Breast epithelium (tissue), 4 donors: ENCODE measurements around the gene KRT8. TPM values are rescaled to one million over a fixed set of nuclear protein-coding genes. Genes with fewer than 3 reads are reported as not detected.

Source experiments
- DNase-seq, 2 donors: peaks; one replicate each; pipeline ENCODE4 v3.0.0-alpha.2; 2019; ENCODE audit warnings: low spot score in 2 of 2
- H3K27ac ChIP-seq, 2 donors: fragments of 200-600 bp; sonication (generic) in 1 of 2; one replicate each; pipeline ENCODE4 v1.5.1; 2016 to 2019; ENCODE audit warnings: mild to moderate bottlenecking in 1 of 2
- H3K27me3 ChIP-seq, 2 donors: fragments of 200-600 bp; sonication (generic) in 1 of 2; one replicate each; pipeline versions ENCODE4 v1.5.1 to v1.6.0; 2017 to 2019; ENCODE audit warnings: control low read depth in 1 of 2, mild to moderate bottlenecking in 1 of 2
- H3K36me3 ChIP-seq: fragments of 200-600 bp; one replicate; pipeline ENCODE4 v1.5.1; 2019
- H3K4me1 ChIP-seq, 2 donors: fragments of 200-600 bp; sonication (generic); one replicate each; pipeline ENCODE4 v1.5.1; 2016 to 2019; ENCODE audit warnings: control low read depth in 1 of 2
- H3K4me3 ChIP-seq, 3 donors: fragments of 200-600 bp; sonication (generic); 1 replicate in 2 of 3; 2 replicates in 1 of 3; pipeline ENCODE4 v1.5.1; 2016 to 2019; ENCODE audit warnings: mild to moderate bottlenecking in 3 of 3, moderate library complexity in 2 of 3
- H3K9me3 ChIP-seq, 2 donors: fragments of 200-600 bp; sonication (generic) in 1 of 2; one replicate each; pipeline ENCODE4 v1.5.1; 2016 to 2019; ENCODE audit warnings: control low read depth in 1 of 2
- POLR2A ChIP-seq: fragments of 450-650 bp; IDR thresholded peaks from one replicate; pipeline ENCODE4 v1.6.1; 2016; ENCODE audit warnings: antibody characterized with exemption, mild to moderate bottlenecking, moderate library complexity
- POLR2AphosphoS5 ChIP-seq, 3 donors: sonication (generic); formaldehyde crosslinking; IDR thresholded peaks; one replicate each; pipeline ENCODE4 v1.6.1; 2017; ENCODE audit warnings: antibody characterized with exemption in 3 of 3
- intact Hi-C: fragments of 100-400 bp; cut with DNase I; formaldehyde crosslinking; loops from one replicate; pipeline ENCODE4 v1.15.1; 2023; ENCODE audit warnings: low total_unique reads
- total RNA-seq, 3 donors: library from RNA; depleted of rRNA; stranded (reverse); fragments of >200 nt; gene quantifications; one replicate each; pipeline ENCODE4 v1.1.0, GENCODE V29; 2016
- TF ChIP-seq, protein P1 (sequence below), 3 donors: fragments of 450-650 bp; IDR thresholded peaks; one replicate each; pipeline ENCODE4 v1.5.1; 2016 to 2017; ENCODE audit warnings: antibody characterized with exemption in 3 of 3, mild to moderate bottlenecking in 3 of 3, moderate library complexity in 3 of 3

Gene KRT8
- total RNA-seq, 3 donors from 2014 or later = 4.6 to 430 (median 153) TPM

DNA sequence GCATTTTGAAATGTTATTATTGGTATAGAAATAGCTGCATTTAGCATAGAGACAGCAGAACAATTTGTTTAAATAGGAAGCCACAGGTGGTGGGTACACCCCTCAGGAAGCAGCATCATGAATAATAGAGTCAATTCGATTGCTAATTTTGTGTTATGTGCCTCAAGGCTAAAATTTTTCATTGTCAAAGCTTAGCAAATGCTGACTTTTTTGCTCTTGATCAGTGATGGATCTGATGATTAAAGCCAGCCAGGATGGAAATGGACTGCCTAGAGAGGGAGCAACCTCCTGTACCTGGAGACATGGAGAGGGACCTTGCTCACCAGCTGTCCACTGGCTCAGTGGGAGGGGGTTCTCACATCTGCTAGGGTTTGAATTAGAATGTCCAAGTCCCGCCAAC lies 4.5 kb upstream of the KRT8 start:
- H3K27me3 ChIP-seq = no peaks in the 10 kb centered on the region
- no peaks in the 10 kb centered on the region for H3K36me3 ChIP-seq
- DNase-seq = no peak
- H3K4me1 ChIP-seq = peaks cover 0 to 10% of the 10 kb centered on the region in 2 donors
- intact Hi-C loops = no loop called here
- H3K4me3 ChIP-seq = no peak overlapping the region
- peak overlapping the region; percentile 92 to 96 for H3K27ac ChIP-seq
- TF ChIP-seq POLR2AphosphoS5 (IDR thresholded peaks at IDR 0.05) (no peak), POLR2A (no peak)
- TF ChIP-seq, protein P1, sequence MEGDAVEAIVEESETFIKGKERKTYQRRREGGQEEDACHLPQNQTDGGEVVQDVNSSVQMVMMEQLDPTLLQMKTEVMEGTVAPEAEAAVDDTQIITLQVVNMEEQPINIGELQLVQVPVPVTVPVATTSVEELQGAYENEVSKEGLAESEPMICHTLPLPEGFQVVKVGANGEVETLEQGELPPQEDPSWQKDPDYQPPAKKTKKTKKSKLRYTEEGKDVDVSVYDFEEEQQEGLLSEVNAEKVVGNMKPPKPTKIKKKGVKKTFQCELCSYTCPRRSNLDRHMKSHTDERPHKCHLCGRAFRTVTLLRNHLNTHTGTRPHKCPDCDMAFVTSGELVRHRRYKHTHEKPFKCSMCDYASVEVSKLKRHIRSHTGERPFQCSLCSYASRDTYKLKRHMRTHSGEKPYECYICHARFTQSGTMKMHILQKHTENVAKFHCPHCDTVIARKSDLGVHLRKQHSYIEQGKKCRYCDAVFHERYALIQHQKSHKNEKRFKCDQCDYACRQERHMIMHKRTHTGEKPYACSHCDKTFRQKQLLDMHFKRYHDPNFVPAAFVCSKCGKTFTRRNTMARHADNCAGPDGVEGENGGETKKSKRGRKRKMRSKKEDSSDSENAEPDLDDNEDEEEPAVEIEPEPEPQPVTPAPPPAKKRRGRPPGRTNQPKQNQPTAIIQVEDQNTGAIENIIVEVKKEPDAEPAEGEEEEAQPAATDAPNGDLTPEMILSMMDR (IDR thresholded peaks at IDR 0.05) = no peak
- no peaks in the 10 kb centered on the region for H3K9me3 ChIP-seq

DNA sequence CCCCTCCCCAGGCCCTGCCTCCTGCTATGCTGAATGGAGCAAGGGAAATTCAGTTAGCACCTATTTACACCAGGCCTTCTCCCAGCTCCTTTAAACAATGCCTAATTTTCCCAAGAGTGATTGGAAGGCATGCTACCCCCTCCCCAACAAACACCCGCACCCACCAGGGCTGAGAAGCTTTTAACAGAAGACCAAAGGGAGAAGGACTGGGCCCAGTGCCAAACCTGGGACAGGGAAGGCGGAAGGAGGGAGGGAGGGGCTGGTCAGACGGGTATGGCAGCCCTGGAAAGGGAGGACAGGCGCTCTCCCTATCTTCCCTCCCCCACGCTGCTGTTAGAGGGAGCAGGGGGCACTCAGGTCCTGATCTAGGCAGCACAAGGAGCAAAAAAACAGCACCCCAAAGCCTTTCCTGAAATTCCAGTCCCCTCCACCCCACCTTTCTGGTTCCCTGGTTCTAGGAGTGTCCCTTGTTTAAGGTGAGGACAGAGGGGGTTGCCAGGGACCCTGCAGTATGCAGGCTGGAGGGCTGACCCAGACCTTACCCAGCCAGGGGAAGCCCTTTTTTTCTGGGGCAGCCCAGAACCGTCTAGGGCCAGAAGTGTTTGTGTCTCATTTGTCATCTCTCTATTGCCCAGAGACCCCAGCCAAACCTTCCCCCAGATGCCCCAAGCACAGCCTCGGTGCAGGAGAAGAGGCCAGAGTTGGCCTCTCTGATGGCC lies 2.4 kb upstream of the KRT8 start:
- peak overlapping the region in 2 of 3 donors; percentile 23 to 30 for H3K4me3 ChIP-seq
- intact Hi-C loops = no loop called here
- H3K27ac ChIP-seq = peak overlapping the region; percentile 92 to 96
- H3K27me3 ChIP-seq = no peaks in the 10 kb centered on the region
- no peaks in the 10 kb centered on the region for H3K9me3 ChIP-seq
- peak; percentile 93 to 95 for DNase-seq
- TF ChIP-seq, protein P1 (IDR thresholded peaks at IDR 0.05) = no peak
- peak in 2 of 3 donors; percentile 47 to 78 for TF ChIP-seq POLR2AphosphoS5 (IDR thresholded peaks at IDR 0.05)
- H3K4me1 ChIP-seq = peaks cover 3 to 10% of the 10 kb centered on the region in 2 donors
- no peaks in the 10 kb centered on the region for H3K36me3 ChIP-seq

DNA sequence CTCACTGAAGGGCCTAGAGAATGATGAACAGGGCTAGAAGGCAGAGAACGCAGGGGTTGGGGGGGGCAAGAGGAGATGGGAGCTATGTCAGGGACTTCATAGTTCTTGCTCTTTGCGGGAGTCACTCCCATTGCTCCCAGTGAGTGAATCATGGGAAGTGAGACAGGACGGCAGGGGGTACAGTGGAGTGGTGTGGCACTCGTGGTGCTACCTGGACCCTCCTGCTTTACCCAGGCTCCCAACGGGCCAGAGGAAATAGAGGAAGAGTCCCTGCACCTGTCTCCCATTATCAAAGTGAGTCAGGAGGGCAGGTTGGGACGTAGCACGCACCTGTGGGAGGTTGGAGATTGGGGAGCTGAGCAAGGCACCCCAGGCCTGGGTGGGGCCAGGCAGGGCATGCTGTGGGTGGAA lies 1.3 kb upstream of the KRT8 start:
- Histone ChIP-seq H3K36me3 (no peaks in the 10 kb centered on the region), H3K27ac (peak overlapping the region; percentile 92 to 96), H3K4me1 (peaks cover 3 to 10% of the 10 kb centered on the region in 2 donors), H3K9me3 (no peaks in the 10 kb centered on the region), H3K27me3 (no peaks in the 10 kb centered on the region), H3K4me3 (no peak overlapping the region)
- intact Hi-C loops = no loop called here
- TF ChIP-seq, protein P1 (IDR thresholded peaks at IDR 0.05) = no peak
- TF ChIP-seq POLR2A (no peak), POLR2AphosphoS5 (IDR thresholded peaks at IDR 0.05) (no peak)
- DNase-seq = no peak

DNA sequence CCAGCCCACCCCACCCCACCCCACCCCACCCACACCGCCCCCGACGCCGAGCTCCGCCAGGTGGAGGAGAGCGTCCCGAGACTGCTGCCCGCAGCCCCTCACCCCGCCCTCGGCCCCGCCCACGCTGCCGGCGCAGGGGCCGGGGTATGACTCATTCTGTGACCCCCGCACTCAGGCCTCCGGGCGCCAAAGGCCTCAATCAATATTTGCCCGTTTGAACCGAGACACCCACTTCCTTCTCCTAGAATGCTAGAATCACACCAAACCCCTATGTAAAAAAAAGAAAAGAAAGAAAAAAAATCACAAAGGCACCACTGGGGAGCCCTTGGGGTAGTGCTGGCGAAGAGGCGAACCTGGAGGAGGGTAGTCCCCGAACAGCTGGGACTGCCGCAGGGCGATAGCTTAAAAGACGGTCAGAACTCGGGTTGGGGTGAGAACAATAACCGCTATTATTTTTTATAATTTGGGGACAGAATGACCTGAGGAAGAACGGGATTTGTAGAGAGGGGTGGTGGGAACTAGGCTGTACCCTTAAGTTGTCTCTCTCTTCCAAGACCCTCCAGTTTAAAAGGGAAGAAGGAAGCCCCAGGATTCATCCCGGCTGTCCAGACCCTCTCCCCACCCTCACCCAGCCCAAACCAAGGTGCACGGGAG lies 894 bp downstream of the KRT8 start:
- intact Hi-C loops = no loop called here
- no peaks in the 10 kb centered on the region for H3K27me3 ChIP-seq
- peak in 1 of 3 donors; percentile 28 for TF ChIP-seq POLR2AphosphoS5 (IDR thresholded peaks at IDR 0.05)
- TF ChIP-seq POLR2A = no peak
- TF ChIP-seq, protein P1 (IDR thresholded peaks at IDR 0.05) = peak in 1 of 3 donors; percentile 17
- H3K9me3 ChIP-seq = no peaks in the 10 kb centered on the region
- peaks cover 3 to 10% of the 10 kb centered on the region in 2 donors for H3K4me1 ChIP-seq
- no peaks in the 10 kb centered on the region for H3K36me3 ChIP-seq
- peak overlapping the region; percentile 42 to 75 (median 67) for H3K4me3 ChIP-seq
- DNase-seq = peak; percentile 50 to 74
- H3K27ac ChIP-seq = peak overlapping the region; percentile 92 to 96

DNA sequence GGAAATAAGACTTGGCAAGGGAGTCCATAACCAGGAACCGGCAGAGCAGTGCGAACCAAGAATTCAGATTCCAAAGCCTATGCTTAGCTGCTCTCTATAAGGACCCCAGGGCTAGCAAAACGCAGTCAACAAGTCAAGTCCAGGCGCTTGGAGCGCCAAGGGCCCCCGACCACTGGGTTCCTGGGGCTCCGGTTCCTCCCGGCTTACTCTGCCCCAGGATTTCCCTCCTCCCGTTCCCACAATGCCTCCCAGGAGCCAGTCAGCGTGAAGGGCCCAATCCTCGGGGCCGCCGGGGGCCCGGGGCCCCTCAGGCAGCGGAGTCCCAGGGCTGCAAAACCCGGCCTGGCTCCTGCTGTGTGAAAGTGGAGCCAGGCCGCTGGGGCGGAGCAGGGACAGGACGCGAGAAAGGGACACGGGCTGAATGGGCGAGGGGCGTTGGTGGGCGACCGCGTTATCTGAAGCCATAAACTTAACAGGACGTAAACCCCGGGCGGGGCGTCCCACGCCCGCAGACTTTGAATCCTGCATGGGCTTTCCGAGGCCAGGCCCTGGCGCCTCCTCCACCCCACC lies 1.5 kb downstream of the KRT8 start:
- TF ChIP-seq POLR2AphosphoS5 (IDR thresholded peaks at IDR 0.05) (peak in 1 of 3 donors; percentile 43), POLR2A (peak; percentile 22)
- TF ChIP-seq, protein P1 (IDR thresholded peaks at IDR 0.05) = peak in 1 of 3 donors; percentile 25
- H3K27me3 ChIP-seq = no peaks in the 10 kb centered on the region
- peak overlapping the region; percentile 92 to 96 for H3K27ac ChIP-seq
- peak; percentile 67 to 71 for DNase-seq
- peaks cover 3 to 10% of the 10 kb centered on the region in 2 donors for H3K4me1 ChIP-seq
- H3K9me3 ChIP-seq = no peaks in the 10 kb centered on the region
- H3K36me3 ChIP-seq = no peaks in the 10 kb centered on the region
- peak overlapping the region; percentile 42 to 75 (median 67) for H3K4me3 ChIP-seq
- intact Hi-C loops = no loop called here
